CD4-positive, alpha-beta T cell (primary cell): ENCODE measurements around the gene INAVA. TPM values are rescaled to one million over a fixed set of nuclear protein-coding genes. Genes with fewer than 3 reads are reported as not detected.
A peak's percentile ranks its signal among the peaks of the same experiment; 100 is the strongest.

Experiments used
- ATAC-seq: fragments of 200-7000 bp; cut with Tn5 transposase; one replicate; pipeline ENCODE4 v1.10.0; 2022; ENCODE audit warnings: mild to moderate bottlenecking; ENCODE audit not compliant: poor library complexity
- CTCF ChIA-PET: fragments of 350-600 bp; sonication (Branson Sonifier 250); formaldehyde crosslinking; loops from one replicate; lab custom pipeline; 2021; ENCODE audit warnings: antibody characterized with exemption, inconsistent platforms; lab: Charles Lee
- POLR2A ChIA-PET: fragments of 350-600 bp; sonication (Branson Sonifier 250); formaldehyde crosslinking; loops from one replicate; lab custom pipeline; 2021; ENCODE audit warnings: antibody characterized with exemption, inconsistent platforms; lab: Charles Lee
- DNase-seq, 14 experiments: peaks; one replicate each; pipeline ENCODE4 v3.0.0-alpha.2; 2013 to 2020; ENCODE audit warnings: mixed read lengths in 2 of 14
- H3K27ac ChIP-seq, 2 donors: one replicate each; pipeline versions ENCODE4 v1.5.1 to v1.7.0; 2013; ENCODE audit warnings: low read length in 2 of 2, low read depth in 1 of 2, mild to moderate bottlenecking in 1 of 2
- H3K27me3 ChIP-seq, 2 experiments: 1 replicate in 1 of 2; 2 replicates in 1 of 2; pipeline versions ENCODE4 v1.6.1 to v1.7.0; 2013; ENCODE audit warnings: low read length in 2 of 2, control low read depth in 1 of 2, mild to moderate bottlenecking in 1 of 2, moderate library complexity in 1 of 2; ENCODE audit not compliant: insufficient read depth in 2 of 2, control insufficient read depth in 1 of 2
- H3K36me3 ChIP-seq: one replicate; pipeline ENCODE4 v1.6.1; 2013; ENCODE audit warnings: low read length, control low read depth; ENCODE audit not compliant: insufficient read depth
- H3K4me1 ChIP-seq: one replicate; pipeline ENCODE4 v1.6.1; 2013; ENCODE audit warnings: low read length, control low read depth; ENCODE audit not compliant: insufficient read depth
- H3K4me3 ChIP-seq: one replicate; pipeline ENCODE4 v1.5.1; 2013; ENCODE audit warnings: mild to moderate bottlenecking, low read length, moderate library complexity
- H3K9me3 ChIP-seq, 2 experiments: 1 replicate in 1 of 2; 2 replicates in 1 of 2; pipeline versions ENCODE4 v1.6.1 to v1.7.0; 2013; ENCODE audit warnings: low read length in 2 of 2, mild to moderate bottlenecking in 2 of 2, control low read depth in 1 of 2, moderate library complexity in 1 of 2; ENCODE audit not compliant: control insufficient read depth in 1 of 2, insufficient read depth in 1 of 2
- H3K27ac Mint-ChIP-seq: one replicate; pipeline ENCODE4 v1.8.0; 2020; ENCODE audit warnings: mixed read lengths
- H3K27me3 Mint-ChIP-seq: one replicate; pipeline ENCODE4 v1.8.0; 2021; ENCODE audit warnings: mixed read lengths
- H3K36me3 Mint-ChIP-seq: one replicate; pipeline ENCODE4 v1.8.0; 2021; ENCODE audit warnings: low read depth, mixed read lengths
- H3K4me1 Mint-ChIP-seq: one replicate; pipeline ENCODE4 v1.8.0; 2021; ENCODE audit warnings: low read depth, mixed read lengths
- H3K4me3 Mint-ChIP-seq: one replicate; pipeline ENCODE4 v1.8.0; 2020; ENCODE audit warnings: mild to moderate bottlenecking, mixed read lengths
- H3K9me3 Mint-ChIP-seq: one replicate; pipeline ENCODE4 v1.8.0; 2020; ENCODE audit warnings: mixed read lengths
- CTCF ChIP-seq: fragments of 200-600 bp; IDR thresholded peaks from one replicate; pipeline ENCODE4 v1.8.0; 2022; ENCODE audit warnings: antibody characterized with exemption, mild to moderate bottlenecking
- intact Hi-C, 2 experiments: fragments of 100-400 bp; cut with DNase I in 1 of 2; cut with micrococcal nuclease in 1 of 2; formaldehyde crosslinking; loops; one replicate each; pipeline versions ENCODE4 v1.15.1 to v1.9.0; 2023 to 2025; cut with DNase I, micrococcal nuclease
- total RNA-seq, 174 experiments: library from RNA in 2 of 174; stranded (reverse) in 2 of 174; gene quantifications; one replicate each; pipeline ENCODE4 v1.2.3 and lab custom pipeline; 2021 to 2026

INAVA gene
- total RNA-seq, 2 experiments from 2014 or later = 0.22 TPM; not detected in 1

DNA sequence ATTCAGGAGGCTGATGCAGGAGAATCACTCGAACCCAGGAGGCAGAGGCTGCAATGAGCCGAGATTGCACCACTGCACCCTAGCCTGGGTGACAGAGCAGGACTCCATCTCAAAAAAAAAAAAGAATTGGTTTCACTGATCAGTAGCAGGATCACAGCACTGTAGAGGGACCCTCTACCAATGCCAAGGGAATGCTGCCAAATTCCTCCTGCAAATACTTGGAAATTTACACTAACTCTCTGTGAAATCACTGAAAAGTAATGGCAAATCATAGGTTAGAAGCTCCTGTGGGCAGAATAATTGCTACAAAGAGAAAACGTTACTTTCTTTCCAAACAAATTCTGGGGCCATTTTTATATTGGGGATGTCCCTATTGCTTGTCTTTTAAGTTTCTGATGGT, 28.6 kb upstream of the INAVA start:
- Mint-ChIP-seq H3K27ac (no peak overlapping the region), H3K27me3 (peaks cover 7% of the 10 kb centered on the region), H3K4me3 (no peak overlapping the region), H3K4me1 (peaks cover 64% of the 10 kb centered on the region), H3K36me3 (no peaks in the 10 kb centered on the region), H3K9me3 (no peaks in the 10 kb centered on the region)
- intact Hi-C loops = no loop called here
- no peak for TF ChIP-seq CTCF
- Histone ChIP-seq H3K9me3 (no peaks in the 10 kb centered on the region), H3K27ac (no peak overlapping the region), H3K4me3 (no peak overlapping the region), H3K27me3 (no peaks in the 10 kb centered on the region), H3K4me1 (peaks cover 41% of the 10 kb centered on the region), H3K36me3 (no peaks in the 10 kb centered on the region)
- ATAC-seq (no peak), DNase-seq (no peak)
- ChIA-PET POLR2A (interaction anchor here (0.8 to 1.6 kb wide), 3 partner anchors 11 to 25 kb away, joined by 3 to 18 read pairs (median 3); no protein-coding TSS in a partner anchor), CTCF (no interaction called here)

- no peaks in the 10 kb centered on the region for H3K27me3 ChIP-seq
- intact Hi-C loops = no loop called here
Measured at GRCh38 chr1:200866521-200866920, 28.2 kb upstream of the INAVA start.

GRCh38 chr1:200867018-200867811, 27.5 kb upstream of the INAVA start:
- Histone ChIP-seq H3K4me3 (no peak overlapping the region), H3K27ac (no peak overlapping the region), H3K36me3 (no peaks in the 10 kb centered on the region), H3K4me1 (peaks cover 47% of the 10 kb centered on the region), H3K9me3 (no peaks in the 10 kb centered on the region), H3K27me3 (no peaks in the 10 kb centered on the region)
- intact Hi-C loops = no loop called here
- peaks cover 18% of the 10 kb centered on the region for H3K27me3 Mint-ChIP-seq
- no peaks in the 10 kb centered on the region for H3K36me3 Mint-ChIP-seq
- peak overlapping the region; percentile 1 for H3K4me3 Mint-ChIP-seq
- ChIA-PET CTCF (interaction anchor here (1.3 kb wide), 1 partner anchor 11 kb away, joined by 3 read pairs; no protein-coding TSS in a partner anchor), POLR2A (interaction anchor here (0.8 to 1.6 kb wide), 4 partner anchors 10 to 29 kb away, joined by 3 to 18 read pairs (median 3); no protein-coding TSS in a partner anchor)
- no peaks in the 10 kb centered on the region for H3K9me3 Mint-ChIP-seq
- H3K27ac Mint-ChIP-seq = peak overlapping the region; percentile 68
- peaks cover 71% of the 10 kb centered on the region for H3K4me1 Mint-ChIP-seq
- no peak for ATAC-seq
- peak in 1 of 14 experiments; percentile 33 for DNase-seq
- no peak for TF ChIP-seq CTCF

More at GRCh38 chr1:200866521-200866920, 28.2 kb upstream of the INAVA start:
- ATAC-seq (no peak), DNase-seq (peak in 2 of 14 experiments; percentile 23 to 36)
- Histone ChIP-seq H3K9me3 (no peaks in the 10 kb centered on the region), H3K36me3 (no peaks in the 10 kb centered on the region), H3K27ac (no peak overlapping the region), H3K4me1 (peaks cover 45% of the 10 kb centered on the region), H3K4me3 (no peak overlapping the region)
- no peak for TF ChIP-seq CTCF
- Mint-ChIP-seq H3K9me3 (no peaks in the 10 kb centered on the region), H3K27ac (peak overlapping the region; percentile 68), H3K27me3 (peaks cover 11% of the 10 kb centered on the region), H3K4me1 (peaks cover 68% of the 10 kb centered on the region), H3K4me3 (no peak overlapping the region), H3K36me3 (no peaks in the 10 kb centered on the region)
- CTCF ChIA-PET = no interaction called here
- POLR2A ChIA-PET = interaction anchor here (0.8 to 1.6 kb wide), 3 partner anchors 11 to 24 kb away, joined by 3 to 18 read pairs (median 3); no protein-coding TSS in a partner anchor
